GM08714 (cell line): ENCODE data around the gene XRN2.

Experiments used
- H3K4me3 ChIP-seq: fragments of 200-500 bp; sonication (Bioruptor generic); 2 replicates; pipeline ENCODE4 v1.5.1; 2014; ENCODE audit warnings: mild to moderate bottlenecking, low read length, inconsistent platforms
- ZNF274 ChIP-seq: IDR thresholded peaks from 2 replicates; pipeline ENCODE4 v1.6.1; 2012; ENCODE audit warnings: mild to moderate bottlenecking, low read depth, low read length

Gene XRN2, protein sequence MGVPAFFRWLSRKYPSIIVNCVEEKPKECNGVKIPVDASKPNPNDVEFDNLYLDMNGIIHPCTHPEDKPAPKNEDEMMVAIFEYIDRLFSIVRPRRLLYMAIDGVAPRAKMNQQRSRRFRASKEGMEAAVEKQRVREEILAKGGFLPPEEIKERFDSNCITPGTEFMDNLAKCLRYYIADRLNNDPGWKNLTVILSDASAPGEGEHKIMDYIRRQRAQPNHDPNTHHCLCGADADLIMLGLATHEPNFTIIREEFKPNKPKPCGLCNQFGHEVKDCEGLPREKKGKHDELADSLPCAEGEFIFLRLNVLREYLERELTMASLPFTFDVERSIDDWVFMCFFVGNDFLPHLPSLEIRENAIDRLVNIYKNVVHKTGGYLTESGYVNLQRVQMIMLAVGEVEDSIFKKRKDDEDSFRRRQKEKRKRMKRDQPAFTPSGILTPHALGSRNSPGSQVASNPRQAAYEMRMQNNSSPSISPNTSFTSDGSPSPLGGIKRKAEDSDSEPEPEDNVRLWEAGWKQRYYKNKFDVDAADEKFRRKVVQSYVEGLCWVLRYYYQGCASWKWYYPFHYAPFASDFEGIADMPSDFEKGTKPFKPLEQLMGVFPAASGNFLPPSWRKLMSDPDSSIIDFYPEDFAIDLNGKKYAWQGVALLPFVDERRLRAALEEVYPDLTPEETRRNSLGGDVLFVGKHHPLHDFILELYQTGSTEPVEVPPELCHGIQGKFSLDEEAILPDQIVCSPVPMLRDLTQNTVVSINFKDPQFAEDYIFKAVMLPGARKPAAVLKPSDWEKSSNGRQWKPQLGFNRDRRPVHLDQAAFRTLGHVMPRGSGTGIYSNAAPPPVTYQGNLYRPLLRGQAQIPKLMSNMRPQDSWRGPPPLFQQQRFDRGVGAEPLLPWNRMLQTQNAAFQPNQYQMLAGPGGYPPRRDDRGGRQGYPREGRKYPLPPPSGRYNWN

GRCh38 chr20:21303061-21303871 is at the start of gene XRN2:
XRN2 (plus strand) TSS chr20:21303331; CDS start chr20:21303399, 68 bp downstream.
- peak within 1 kb of the TSS; percentile 87 for H3K4me3 ChIP-seq
- TF ChIP-seq ZNF274, result no peak

DNA sequence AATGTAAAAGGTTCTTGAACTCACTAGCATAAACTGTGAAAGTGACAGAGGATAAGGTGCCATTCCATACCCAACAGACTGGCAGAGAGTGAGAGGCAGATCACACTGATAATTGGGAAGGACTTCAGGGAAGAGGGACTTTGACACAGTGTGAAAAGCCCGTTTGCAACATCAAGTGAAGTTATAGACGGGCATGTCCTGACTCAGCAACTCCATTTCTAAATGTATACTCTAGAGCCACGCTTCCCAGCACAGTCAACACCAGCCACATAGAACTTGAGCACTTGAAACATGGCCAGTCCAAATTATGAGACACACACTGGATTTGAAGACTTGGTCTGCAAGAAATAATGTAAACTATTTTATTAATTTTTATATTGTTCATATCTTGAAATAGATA is 45.9 kb upstream of the XRN2 start:
- TF ChIP-seq ZNF274, result no peak
- H3K4me3 ChIP-seq, result no peak overlapping the region

GRCh38 chr20:21258411-21258810 is 44.7 kb upstream of the XRN2 start:
- no peak overlapping the region for H3K4me3 ChIP-seq
- TF ChIP-seq ZNF274, result no peak

- TF ChIP-seq ZNF274, result no peak
Observed at GRCh38 chr20:21259346-21259745, 43.8 kb upstream of the XRN2 start.

GRCh38 chr20:21262812-21263211 is 40.3 kb upstream of the XRN2 start:
- H3K4me3 ChIP-seq, result no peak overlapping the region
- TF ChIP-seq ZNF274, result no peak

More at GRCh38 chr20:21259346-21259745, 43.8 kb upstream of the XRN2 start:
- H3K4me3 ChIP-seq, result no peak overlapping the region

- TF ChIP-seq ZNF274, result no peak
- H3K4me3 ChIP-seq, result no peak overlapping the region
Observed at GRCh38 chr20:21265261-21266190, 37.6 kb upstream of the XRN2 start.

- no peak for TF ChIP-seq ZNF274
- no peak overlapping the region for H3K4me3 ChIP-seq
Observed at GRCh38 chr20:21266191-21266536, 37.0 kb upstream of the XRN2 start.

DNA sequence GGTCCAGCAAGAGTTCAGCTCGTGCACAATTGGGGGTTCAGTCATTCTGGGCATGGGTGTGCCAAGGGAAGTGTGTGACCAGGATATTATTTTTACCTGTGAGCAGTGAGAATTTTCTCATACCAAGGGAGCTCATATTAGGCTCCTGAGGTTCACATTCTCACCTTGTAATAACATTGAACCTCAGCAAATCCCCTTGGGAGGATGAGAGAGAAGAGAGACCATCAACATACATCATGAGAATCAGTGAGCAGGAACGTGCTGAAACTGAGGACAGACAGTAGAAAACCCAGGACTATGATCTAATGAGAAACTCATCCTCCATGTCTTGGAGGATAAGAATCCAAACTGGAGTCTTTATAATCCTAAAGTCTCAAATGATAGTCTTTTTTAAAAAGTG is 33.4 kb upstream of the XRN2 start:
- no peak overlapping the region for H3K4me3 ChIP-seq
- no peak for TF ChIP-seq ZNF274

DNA sequence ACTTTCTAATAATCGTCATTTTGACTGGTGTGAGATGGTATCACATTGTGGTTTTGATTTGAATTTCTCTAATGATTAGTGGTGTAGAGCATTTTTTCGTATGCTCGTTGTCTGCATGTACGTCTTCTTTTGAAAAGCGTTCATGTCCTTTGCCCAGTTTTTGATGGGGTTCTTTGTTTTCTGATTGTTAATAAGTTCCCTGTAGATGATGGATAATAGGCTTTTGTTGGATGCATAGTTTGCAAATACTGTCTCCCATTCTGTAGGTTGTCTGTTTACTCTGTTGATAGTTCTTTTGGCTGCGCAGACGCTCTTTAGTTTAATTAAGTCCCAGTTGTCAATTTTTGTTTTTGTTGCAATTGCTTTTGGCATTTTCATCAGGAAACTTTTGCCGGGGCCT is 32.3 kb upstream of the XRN2 start:
- no peak overlapping the region for H3K4me3 ChIP-seq
- no peak for TF ChIP-seq ZNF274

DNA sequence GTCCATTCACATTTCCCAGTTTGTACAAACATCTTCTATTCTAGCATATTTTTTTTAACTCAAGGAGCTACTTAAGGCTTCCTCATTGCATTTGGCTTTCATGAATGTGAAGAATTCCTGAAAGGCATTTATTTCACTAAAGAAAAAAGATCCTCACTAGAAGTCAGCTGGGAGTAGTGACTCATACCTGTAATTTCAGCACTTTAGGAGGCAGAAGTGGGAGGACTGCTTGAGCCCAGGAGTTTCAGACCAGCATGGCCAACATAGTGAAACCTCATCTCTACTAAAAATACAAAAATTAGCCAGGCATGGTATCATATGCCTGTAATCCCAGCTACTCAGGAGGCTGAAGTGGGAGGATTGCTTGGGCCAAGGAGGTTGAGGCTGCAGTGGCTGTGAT is 30.9 kb upstream of the XRN2 start:
- no peak overlapping the region for H3K4me3 ChIP-seq
- no peak for TF ChIP-seq ZNF274

- H3K4me3 ChIP-seq, result no peak overlapping the region
- TF ChIP-seq ZNF274, result no peak
Observed at GRCh38 chr20:21272679-21273078, 30.5 kb upstream of the XRN2 start.

GRCh38 chr20:21273755-21274386 is 29.3 kb upstream of the XRN2 start:
- H3K4me3 ChIP-seq, result no peak overlapping the region
- no peak for TF ChIP-seq ZNF274

DNA sequence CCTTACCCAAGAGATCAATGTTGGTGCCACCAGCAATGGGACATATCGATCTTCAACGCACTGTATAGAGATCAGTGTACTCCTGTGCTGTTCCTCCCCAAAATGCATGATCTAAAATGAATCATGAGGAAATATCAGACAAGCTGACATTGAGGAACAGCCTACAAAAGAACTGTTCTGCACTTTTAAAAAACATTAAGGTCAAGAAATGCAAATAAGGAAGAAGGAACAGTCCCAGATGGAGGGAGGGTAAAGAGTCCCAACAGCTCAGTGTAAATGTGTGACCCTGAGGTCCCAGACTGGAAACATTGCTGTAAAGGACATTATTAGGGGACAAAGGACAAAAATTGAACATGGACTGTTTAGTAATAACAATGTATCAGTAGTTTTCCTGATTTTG is 24.3 kb upstream of the XRN2 start:
- no peak overlapping the region for H3K4me3 ChIP-seq
- no peak for TF ChIP-seq ZNF274
